ENCODE measurements around the gene ADAM12.

GRCh38 chr10:126027692-126028091, 360.6 kb downstream of the ADAM12 start:
- TF ChIP-seq POLR2A (IDR thresholded peaks at IDR 0.05; ENCODE audit: low read depth, low read length) (no peak), POLR2AphosphoS5 (IDR thresholded peaks at IDR 0.05; ENCODE audit: low read depth, low read length) (no peak)

Data from GM12891 (cell line).